Panc1 (cell line): Measurements from ENCODE around the gene KCNH3. TPM values are rescaled to one million over a fixed set of nuclear protein-coding genes. Genes with fewer than 3 reads are reported as not detected.

ENCODE experiments used
- ATAC-seq: fragments of 200-7000 bp; cut with Tn5 transposase; 2 replicates; pipeline ENCODE4 v1.9.1; 2020; ENCODE audit warnings: mild to moderate bottlenecking, moderate library complexity
- BruUV-seq: library from RNA; stranded (reverse); fragments of 400-500 nt; replicated peaks from 2 replicates; lab custom pipeline; 2021; lab: Mats Ljungman, UMichigan
- CTCF ChIA-PET: fragments of 300-600 bp; sonication (Branson Sonifier 250); formaldehyde crosslinking; loops from one replicate; lab custom pipeline; 2022; ENCODE audit warnings: antibody characterized with exemption; lab: Charles Lee
- POLR2A ChIA-PET: fragments of 300-600 bp; sonication (Branson Sonifier 250); formaldehyde crosslinking; loops from one replicate; lab custom pipeline; 2022; ENCODE audit warnings: antibody characterized with exemption; lab: Charles Lee
- DNase-seq: peaks from one replicate; pipeline ENCODE4 v3.0.0-alpha.2; 2010; ENCODE audit warnings: low read depth, low spot score
- H3K27ac ChIP-seq: 2 replicates; pipeline ENCODE4 v1.5.1; 2011; ENCODE audit warnings: mild to moderate bottlenecking, low read length, inconsistent platforms
- H3K27me3 ChIP-seq: fragments of 200-500 bp; sonication (Bioruptor generic); 2 replicates; pipeline ENCODE4 v1.6.0; 2014; ENCODE audit warnings: low read length, inconsistent platforms; ENCODE audit not compliant: control insufficient read depth, insufficient read depth
- H3K36me3 ChIP-seq: fragments of 200-500 bp; sonication (Bioruptor generic); 2 replicates; pipeline ENCODE4 v1.5.1; 2014; ENCODE audit warnings: inconsistent platforms, mild to moderate bottlenecking, low read length, moderate library complexity; ENCODE audit not compliant: control insufficient read depth, insufficient read depth
- H3K4me1 ChIP-seq: 2 replicates; pipeline ENCODE4 v1.5.1; 2011; ENCODE audit warnings: inconsistent platforms, mild to moderate bottlenecking, low read length, moderate library complexity; ENCODE audit not compliant: control insufficient read depth, insufficient read depth
- H3K4me3 ChIP-seq, 2 experiments: 2 replicates each; pipeline ENCODE4 v1.5.1; 2011 to 2012; ENCODE audit warnings: low read depth in 2 of 2, low read length in 2 of 2, mild to moderate bottlenecking in 2 of 2, inconsistent platforms in 1 of 2, moderate library complexity in 1 of 2
- H3K9me3 ChIP-seq: fragments of 200-500 bp; sonication (Bioruptor generic); 2 replicates; pipeline ENCODE4 v1.5.1; 2014; ENCODE audit warnings: low read depth, mild to moderate bottlenecking, inconsistent platforms, low read length, moderate library complexity; ENCODE audit not compliant: control insufficient read depth, insufficient read depth
- POLR2AphosphoS5 ChIP-seq: IDR thresholded peaks from 2 replicates; pipeline ENCODE4 v1.6.1; 2012; ENCODE audit warnings: mild to moderate bottlenecking, low read depth, low read length, moderate library complexity
- SIN3A ChIP-seq: IDR thresholded peaks from 2 replicates; pipeline ENCODE4 v1.6.1; 2012; ENCODE audit warnings: low read depth, mild to moderate bottlenecking, low read length, moderate library complexity, borderline replicate concordance; ENCODE audit not compliant: insufficient read depth
- TCF7L2 ChIP-seq: IDR thresholded peaks from 2 replicates; pipeline ENCODE4 v1.6.1; 2011; ENCODE audit warnings: mild to moderate bottlenecking, low read depth, low read length, inconsistent platforms
- in situ Hi-C: cut with HindIII; loops from 2 replicates; pipeline ENCODE4 v1.10.0; 2016; ENCODE audit warnings: low sequenced_read_pairs, low pct_unique_long_range_greater_than_20kb
- intact Hi-C: fragments of 100-400 bp; cut with micrococcal nuclease; formaldehyde crosslinking; loops from one replicate; pipeline ENCODE4 v1.10.0; 2022; ENCODE audit not compliant: unreplicated experiment
- total RNA-seq: library from RNA; stranded (reverse); gene quantifications from one replicate; pipeline ENCODE4 v1.2.1, GENCODE V29; 2021; ENCODE audit not compliant: unreplicated experiment
- TF ChIP-seq, protein P1 (sequence below): fragments of 450-650 bp; IDR thresholded peaks from 2 replicates; pipeline ENCODE4 v1.5.1; 2017; ENCODE audit warnings: mild to moderate bottlenecking
- TF ChIP-seq, protein P2 (sequence below), 2 experiments: IDR thresholded peaks; 2 replicates each; pipeline ENCODE4 v1.6.1; 2011 to 2012; ENCODE audit warnings: low read depth in 2 of 2, control low read depth in 1 of 2, low read length in 1 of 2, mild to moderate bottlenecking in 1 of 2, moderate library complexity in 1 of 2; ENCODE audit not compliant: insufficient read depth in 1 of 2

KCNH3 gene
- total RNA-seq, 1 experiment from 2014 or later = 0.64 TPM

DNA sequence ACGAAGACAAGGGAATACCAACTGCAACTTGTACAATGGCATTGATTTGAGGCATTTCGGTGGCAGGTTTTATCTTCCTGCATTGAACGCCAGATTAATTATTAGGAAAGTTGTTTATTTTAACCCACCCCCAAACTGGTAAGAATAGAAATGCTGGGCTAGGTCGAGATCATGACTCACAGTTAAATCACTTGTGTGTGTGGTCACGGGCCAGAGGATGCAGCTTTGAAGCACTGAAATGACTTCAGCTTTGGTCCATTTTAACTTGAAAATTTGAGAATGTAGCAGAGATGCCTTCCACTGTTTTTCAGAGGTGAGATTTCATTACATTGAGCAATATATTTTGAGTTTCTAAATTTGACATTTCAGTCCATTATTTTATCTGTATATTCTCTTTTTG, 23.6 kb upstream of the KCNH3 start:
- no peak overlapping the region for H3K27ac ChIP-seq
- TF ChIP-seq, protein P1, sequence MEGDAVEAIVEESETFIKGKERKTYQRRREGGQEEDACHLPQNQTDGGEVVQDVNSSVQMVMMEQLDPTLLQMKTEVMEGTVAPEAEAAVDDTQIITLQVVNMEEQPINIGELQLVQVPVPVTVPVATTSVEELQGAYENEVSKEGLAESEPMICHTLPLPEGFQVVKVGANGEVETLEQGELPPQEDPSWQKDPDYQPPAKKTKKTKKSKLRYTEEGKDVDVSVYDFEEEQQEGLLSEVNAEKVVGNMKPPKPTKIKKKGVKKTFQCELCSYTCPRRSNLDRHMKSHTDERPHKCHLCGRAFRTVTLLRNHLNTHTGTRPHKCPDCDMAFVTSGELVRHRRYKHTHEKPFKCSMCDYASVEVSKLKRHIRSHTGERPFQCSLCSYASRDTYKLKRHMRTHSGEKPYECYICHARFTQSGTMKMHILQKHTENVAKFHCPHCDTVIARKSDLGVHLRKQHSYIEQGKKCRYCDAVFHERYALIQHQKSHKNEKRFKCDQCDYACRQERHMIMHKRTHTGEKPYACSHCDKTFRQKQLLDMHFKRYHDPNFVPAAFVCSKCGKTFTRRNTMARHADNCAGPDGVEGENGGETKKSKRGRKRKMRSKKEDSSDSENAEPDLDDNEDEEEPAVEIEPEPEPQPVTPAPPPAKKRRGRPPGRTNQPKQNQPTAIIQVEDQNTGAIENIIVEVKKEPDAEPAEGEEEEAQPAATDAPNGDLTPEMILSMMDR = no peak
- no peak for TF ChIP-seq TCF7L2
- TF ChIP-seq, protein P2, sequence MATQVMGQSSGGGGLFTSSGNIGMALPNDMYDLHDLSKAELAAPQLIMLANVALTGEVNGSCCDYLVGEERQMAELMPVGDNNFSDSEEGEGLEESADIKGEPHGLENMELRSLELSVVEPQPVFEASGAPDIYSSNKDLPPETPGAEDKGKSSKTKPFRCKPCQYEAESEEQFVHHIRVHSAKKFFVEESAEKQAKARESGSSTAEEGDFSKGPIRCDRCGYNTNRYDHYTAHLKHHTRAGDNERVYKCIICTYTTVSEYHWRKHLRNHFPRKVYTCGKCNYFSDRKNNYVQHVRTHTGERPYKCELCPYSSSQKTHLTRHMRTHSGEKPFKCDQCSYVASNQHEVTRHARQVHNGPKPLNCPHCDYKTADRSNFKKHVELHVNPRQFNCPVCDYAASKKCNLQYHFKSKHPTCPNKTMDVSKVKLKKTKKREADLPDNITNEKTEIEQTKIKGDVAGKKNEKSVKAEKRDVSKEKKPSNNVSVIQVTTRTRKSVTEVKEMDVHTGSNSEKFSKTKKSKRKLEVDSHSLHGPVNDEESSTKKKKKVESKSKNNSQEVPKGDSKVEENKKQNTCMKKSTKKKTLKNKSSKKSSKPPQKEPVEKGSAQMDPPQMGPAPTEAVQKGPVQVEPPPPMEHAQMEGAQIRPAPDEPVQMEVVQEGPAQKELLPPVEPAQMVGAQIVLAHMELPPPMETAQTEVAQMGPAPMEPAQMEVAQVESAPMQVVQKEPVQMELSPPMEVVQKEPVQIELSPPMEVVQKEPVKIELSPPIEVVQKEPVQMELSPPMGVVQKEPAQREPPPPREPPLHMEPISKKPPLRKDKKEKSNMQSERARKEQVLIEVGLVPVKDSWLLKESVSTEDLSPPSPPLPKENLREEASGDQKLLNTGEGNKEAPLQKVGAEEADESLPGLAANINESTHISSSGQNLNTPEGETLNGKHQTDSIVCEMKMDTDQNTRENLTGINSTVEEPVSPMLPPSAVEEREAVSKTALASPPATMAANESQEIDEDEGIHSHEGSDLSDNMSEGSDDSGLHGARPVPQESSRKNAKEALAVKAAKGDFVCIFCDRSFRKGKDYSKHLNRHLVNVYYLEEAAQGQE (IDR thresholded peaks at IDR 0.05; ENCODE audit: insufficient read depth in 1 of 2, low read depth in 2 of 2, low read length in 1 of 2) = no peak
- no peak for TF ChIP-seq POLR2AphosphoS5
- TF ChIP-seq SIN3A = no peak
- H3K36me3 ChIP-seq = 0 out of 2 replicates have a peak, but pooled peaks cover 4% of the 10 kb centered on the region
- no peaks in the 10 kb centered on the region for H3K4me1 ChIP-seq
- in situ Hi-C loops = loop anchor here (25.0 kb wide), 1 partner anchor 153 kb away; the partner anchor contains the start of gene SPATS2
- intact Hi-C loops = no loop called here
- no peak overlapping the region for H3K4me3 ChIP-seq
- DNase-seq = peak; percentile 17
- BruUV-seq = no TSS peak
- H3K27me3 ChIP-seq = no peaks in the 10 kb centered on the region
- POLR2A ChIA-PET = no interaction called here
- no peaks in the 10 kb centered on the region for H3K9me3 ChIP-seq
- no peak for ATAC-seq
- CTCF ChIA-PET = interaction anchor here (0.6 to 6.1 kb wide), 3 partner anchors 38 to 156 kb away, joined by 4 to 92 read pairs (median 7); no protein-coding TSS in a partner anchor

DNA sequence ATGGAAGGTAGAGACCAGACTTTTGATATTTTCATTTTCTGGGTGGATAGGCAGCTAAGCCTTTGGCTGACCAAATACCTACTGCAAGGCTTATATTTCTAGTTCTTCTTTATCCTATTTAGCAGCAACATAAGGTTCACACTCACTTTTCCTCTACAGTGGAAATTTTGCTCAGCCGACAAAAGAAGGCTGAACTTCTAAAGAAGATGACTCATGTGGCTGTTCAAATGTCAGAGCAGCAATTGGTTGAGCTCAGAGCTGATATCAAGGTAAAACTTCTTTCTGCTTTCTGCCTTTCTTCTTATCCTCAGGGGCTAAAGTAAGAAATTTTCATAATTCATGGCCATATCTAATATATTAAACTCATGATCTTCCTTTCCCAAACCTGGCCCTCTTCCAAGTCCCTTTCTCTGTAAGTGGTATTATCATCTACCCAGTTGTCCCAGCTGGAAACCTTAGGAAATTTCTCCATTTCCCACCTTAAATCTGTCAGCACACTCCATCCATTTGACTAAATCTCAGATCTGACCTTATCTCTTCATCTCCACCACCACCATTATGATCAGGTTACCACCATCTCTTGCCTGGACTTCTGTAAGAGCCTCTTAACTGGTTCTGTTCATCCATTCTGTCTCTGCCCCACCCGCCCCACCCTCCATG, 19.8 kb upstream of the KCNH3 start:
- in situ Hi-C loops = loop anchor here (25.0 kb wide), 1 partner anchor 157 kb away; the partner anchor contains the start of gene SPATS2
- CTCF ChIA-PET = interaction anchor here (0.5 kb wide), 1 partner anchor 8 kb away, joined by 5 read pairs; no protein-coding TSS in a partner anchor
- H3K9me3 ChIP-seq = no peaks in the 10 kb centered on the region
- ATAC-seq (no peak), DNase-seq (no peak)
- BruUV-seq = no TSS peak
- intact Hi-C loops = no loop called here
- POLR2A ChIA-PET = interaction anchor here (0.6 kb wide), 1 partner anchor 108 kb away, joined by 3 read pairs; no protein-coding TSS in a partner anchor
- H3K4me3 ChIP-seq = no peak overlapping the region
- no peaks in the 10 kb centered on the region for H3K4me1 ChIP-seq
- TF ChIP-seq TCF7L2 (no peak), POLR2AphosphoS5 (no peak), SIN3A (no peak)
- TF ChIP-seq, protein P1 = no peak
- TF ChIP-seq, protein P2 (IDR thresholded peaks at IDR 0.05; ENCODE audit: insufficient read depth in 1 of 2, low read depth in 2 of 2, low read length in 1 of 2) = no peak
- peaks cover 4% of the 10 kb centered on the region; the same call in 1 of the 2 replicates for H3K36me3 ChIP-seq
- H3K27me3 ChIP-seq = no peaks in the 10 kb centered on the region
- H3K27ac ChIP-seq = no peak overlapping the region
